GM18507 (cell line): ENCODE measurements around the gene UBN1.

Experiments used
- DNase-seq: peaks from one replicate; pipeline ENCODE4 v3.0.0; 2011; ENCODE audit warnings: low read depth; ENCODE audit not compliant: insufficient read length; ENCODE audit errors: extremely low spot score
- FAIRE-seq: peaks from 2 replicates; lab custom pipeline; 2011; peaks lifted over from hg19 to GRCh38; lab: Jason Lieb, UNC

The UBN1 gene, protein sequence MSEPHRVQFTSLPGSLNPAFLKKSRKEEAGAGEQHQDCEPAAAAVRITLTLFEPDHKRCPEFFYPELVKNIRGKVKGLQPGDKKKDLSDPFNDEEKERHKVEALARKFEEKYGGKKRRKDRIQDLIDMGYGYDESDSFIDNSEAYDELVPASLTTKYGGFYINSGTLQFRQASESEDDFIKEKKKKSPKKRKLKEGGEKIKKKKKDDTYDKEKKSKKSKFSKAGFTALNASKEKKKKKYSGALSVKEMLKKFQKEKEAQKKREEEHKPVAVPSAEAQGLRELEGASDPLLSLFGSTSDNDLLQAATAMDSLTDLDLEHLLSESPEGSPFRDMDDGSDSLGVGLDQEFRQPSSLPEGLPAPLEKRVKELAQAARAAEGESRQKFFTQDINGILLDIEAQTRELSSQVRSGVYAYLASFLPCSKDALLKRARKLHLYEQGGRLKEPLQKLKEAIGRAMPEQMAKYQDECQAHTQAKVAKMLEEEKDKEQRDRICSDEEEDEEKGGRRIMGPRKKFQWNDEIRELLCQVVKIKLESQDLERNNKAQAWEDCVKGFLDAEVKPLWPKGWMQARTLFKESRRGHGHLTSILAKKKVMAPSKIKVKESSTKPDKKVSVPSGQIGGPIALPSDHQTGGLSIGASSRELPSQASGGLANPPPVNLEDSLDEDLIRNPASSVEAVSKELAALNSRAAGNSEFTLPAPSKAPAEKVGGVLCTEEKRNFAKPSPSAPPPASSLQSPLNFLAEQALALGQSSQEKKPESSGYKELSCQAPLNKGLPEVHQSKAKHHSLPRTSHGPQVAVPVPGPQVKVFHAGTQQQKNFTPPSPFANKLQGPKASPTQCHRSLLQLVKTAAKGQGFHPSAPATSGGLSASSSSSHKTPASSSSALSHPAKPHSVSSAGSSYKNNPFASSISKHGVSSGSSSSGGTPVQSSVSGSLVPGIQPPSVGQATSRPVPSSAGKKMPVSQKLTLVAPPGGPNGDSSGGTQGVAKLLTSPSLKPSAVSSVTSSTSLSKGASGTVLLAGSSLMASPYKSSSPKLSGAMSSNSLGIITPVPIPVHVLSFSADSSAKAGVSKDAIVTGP (N-terminal part only)

DNA sequence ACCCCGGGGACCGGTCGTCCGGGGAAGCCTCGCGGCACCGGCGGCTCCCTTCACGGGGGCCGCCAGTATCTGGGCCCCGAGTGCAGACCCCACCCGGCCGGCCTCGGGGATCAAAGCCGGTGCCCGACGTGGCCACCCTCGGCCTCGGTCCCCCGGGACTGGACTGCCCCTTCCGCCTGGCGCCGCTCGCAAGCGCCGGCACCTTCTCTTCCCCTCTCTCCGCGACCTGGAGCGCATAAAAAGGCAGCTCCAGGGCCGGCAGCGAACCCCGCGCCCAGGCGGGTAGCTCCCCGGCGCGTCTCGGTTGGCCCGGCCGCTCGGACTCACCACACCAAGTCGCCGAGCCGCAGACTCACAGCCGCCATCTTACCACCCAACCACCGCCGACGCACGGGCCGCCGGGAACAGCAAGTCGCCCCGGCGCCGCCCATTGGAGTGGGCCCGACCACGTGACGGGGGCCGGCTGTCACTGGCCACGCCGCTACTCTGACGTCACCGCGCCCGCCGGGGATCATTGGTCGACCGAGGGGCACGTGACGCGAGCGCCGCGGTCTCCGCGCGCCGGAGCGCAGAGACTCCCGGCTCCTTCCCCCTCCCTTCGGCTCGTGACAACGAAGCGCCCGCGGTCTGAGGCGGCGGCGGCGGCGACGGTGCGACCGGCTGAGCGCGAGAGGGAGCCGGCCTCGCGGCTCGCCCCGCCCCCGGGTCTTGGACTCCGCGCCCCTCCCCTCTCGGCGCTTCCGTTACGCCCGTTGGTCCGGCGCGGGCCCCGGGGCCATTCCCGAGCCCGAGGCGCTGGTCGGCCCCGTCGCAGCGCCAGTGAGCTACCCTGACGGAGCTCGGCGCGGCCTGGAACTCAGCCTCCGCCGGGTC lies at the start of gene UBN1, which contains the start of gene GLYR1:
TSS of gene UBN1 (plus strand) at position 581 of the 873 bp plus-strand sequence. CDS start 5,437 bp downstream, outside the sequence.
TSS of gene GLYR1 (minus strand) at position 388 of the 873 bp plus-strand sequence. CDS start at position 365, 23 bp downstream.
- FAIRE-seq (peak; percentile 95), DNase-seq (peak; percentile 93)

DNA sequence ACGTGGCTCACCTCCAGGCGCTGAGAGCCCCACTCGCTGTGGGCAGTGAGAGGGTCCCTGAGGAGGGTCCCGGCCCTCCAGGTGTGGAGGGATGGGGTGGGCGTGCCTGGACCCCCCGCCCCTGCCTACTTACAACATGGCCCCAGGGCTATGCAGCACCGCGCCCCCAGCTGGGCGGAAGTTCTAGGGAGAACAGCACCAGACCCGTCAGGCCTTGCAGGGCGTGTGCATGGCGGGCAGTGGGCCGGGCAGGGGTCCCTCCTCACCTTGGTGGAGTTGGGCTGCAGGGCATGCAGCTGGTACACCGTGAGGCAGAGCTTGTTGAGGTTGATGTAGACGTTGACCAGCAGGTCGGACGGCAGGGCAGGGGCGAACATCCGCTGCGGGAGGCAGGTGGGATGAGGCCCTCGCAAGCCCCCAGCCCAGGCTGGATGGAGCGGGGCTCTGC lies 49.5 kb upstream of the UBN1 start:
- no peak for FAIRE-seq

DNA sequence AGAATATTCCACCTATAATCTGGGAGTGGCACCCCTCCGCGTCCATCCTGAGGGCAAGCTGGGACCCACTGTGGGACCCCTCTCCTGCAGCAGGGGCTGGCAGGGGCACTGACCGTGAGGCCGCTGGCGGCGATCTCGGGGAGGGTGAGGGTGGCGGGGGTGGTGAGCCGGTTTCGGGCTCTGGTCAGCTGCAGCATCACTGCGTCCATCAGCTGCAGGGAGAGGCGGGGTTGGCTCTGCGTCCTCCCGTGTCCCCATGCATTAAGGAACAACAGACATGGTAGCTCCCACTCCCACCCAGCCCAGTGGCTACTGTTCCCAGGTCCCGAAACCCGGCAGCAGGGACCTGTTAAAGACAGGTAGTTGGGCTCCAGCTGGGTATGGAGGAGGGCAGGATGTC lies 48.8 kb upstream of the UBN1 start:
- FAIRE-seq, result no peak
- no peak for DNase-seq

More for the DNA sequence above, 49.5 kb upstream of the UBN1 start:
- no peak for DNase-seq

DNA sequence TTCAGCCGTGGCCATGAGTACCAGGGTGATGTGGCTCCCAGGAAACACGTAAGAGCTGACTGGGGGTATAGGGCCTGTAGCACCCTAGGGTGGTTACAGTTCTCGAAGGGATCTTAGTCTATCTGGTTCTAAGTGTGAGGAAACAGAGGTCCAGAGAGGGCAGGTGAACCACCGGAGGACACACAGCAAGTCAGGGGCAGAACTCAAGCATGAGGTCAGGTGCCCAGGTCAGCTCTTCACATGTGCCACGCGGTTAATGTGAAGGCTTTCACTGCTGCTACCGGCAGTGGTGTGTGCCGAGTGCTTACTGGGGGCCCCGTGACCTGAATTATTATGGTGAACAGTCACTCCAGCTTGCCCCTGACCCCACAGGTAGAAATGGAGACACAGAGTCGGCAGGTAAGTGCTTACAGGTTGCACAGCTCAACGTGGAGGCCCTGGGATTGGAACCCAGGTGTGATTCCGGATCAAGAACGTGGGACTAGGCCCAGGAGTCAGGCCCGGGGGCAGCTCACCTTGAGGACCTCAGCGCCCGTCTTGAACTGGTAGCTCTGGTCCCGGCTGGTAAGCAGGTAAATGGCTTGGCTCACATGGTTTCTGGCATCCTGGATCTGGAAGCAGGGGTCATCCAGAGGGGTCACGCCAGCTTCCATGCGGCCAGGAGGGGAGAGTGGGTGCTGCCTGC lies 48.0 kb upstream of the UBN1 start:
- FAIRE-seq (no peak), DNase-seq (no peak)

DNA sequence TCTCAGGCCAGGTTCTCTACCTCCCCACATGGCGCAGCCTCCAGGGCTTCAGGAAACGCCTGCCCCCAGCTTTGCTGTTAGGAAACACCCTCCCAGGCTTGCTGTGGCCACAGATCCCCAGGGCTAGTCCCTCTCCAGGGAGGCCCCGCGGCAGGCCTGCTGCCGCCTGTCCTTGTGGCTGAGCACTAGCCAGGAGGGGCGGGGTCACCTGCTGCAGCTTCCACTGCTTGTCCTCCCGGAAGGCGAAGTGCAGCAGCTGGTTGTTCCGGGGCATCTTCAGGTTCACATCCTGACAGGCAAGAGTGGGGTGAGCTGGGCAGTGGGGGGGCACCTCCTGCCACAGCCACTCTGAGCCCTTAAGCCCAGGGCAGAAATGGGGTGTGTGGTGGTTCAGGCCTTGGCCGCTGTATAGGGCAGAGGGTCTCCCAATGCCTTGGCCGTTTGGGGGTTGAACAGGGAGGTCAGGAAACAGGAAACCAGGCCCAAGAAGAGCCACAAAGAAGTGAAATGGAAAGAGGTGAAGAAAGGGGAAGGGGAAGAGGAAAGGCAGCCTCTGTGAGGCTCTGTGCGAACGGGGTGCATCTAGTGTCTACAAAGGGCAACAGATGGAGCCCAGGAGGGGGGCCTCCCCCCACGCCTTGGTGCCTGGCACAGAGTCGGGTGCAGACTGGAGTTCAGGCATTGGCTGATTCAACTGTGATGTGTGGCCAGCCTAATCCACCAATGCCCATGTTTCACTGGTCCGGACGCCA lies 46.8 kb upstream of the UBN1 start:
- DNase-seq, result no peak
- no peak for FAIRE-seq

DNA sequence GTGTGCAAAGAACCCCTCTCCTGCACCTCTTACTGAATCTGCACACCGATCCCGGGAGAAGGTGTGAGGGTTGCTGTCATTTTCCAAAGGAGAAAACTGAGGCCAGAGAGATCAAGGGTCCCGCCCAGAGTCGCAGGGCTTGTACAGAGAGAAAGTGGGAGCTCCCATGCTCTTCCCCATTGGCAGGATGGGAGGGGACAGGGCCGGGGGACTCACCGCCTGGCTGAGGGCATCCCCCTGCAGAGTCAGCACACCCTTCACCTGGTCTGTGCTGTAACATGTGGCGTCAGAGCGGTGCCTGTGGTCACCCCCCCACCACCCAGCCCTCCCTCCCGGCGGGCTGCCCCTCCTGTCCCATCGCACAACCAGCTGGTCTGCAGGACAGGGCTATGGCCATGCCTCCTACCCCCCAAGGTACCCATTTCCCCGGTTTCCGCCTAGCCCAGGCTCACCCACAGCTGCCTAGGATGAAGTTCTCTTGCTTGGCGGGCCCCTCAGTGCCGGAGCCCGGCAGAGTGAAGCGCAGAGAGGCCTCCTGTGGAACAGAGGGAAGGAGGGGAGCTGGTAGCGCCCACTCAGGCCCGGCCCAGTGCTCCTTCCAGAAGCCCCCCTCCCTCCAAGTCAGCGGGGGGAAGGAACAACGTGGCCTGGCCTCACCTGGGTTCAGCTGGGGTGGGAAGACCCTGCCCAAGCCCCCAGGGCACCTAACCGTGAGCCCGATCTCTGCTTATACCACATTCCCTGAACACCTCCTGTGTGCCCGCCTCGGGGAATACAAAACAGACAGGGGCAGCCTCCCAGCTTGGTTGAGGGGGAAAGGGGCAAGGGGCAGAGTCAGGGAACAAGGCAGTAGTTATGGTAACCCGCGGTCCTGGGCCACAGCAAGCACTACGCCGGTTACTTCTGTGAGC lies 46.0 kb upstream of the UBN1 start:
- FAIRE-seq (no peak), DNase-seq (no peak)

DNA sequence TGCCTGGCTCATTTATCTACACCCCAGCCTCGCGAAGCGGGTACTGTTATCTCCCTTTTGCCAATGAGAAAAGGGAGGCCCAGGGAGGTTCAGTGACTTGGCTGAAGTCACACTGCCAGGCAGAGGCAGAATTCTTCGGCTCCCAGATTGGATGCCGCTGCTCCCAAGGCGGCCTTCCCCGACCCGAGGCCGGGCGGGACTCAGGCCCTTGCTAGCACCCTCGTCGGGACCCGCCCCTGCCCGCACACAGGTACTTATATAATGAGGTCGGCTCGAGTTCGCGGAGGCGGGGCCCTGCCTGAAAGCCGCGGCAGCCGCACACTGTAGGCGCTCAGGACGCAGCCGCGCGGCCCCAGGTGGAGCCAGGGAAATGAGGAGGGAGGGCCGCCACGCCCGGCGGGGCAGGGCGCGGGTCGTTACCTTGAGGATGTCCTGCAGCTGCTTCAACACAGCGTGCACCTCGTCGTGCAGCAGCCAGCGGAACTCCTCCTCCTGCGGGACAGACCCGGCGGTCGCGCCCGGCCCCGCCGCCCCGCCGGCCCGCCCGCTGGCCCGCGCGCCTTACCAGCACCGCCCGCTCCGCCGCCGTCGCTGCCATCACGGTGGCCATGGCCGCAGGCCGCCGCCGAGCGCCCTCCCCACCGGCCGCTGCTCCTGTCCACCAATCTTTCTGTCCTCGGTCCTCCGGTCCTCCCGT lies 45.2 kb upstream of the UBN1 start, which contains the start of gene ROGDI:
TSS of gene ROGDI (minus strand) at position 672 of the 697 bp plus-strand sequence. CDS start at position 610, 62 bp downstream.
- peak; percentile 79 for FAIRE-seq
- peak; percentile 47 for DNase-seq

DNA sequence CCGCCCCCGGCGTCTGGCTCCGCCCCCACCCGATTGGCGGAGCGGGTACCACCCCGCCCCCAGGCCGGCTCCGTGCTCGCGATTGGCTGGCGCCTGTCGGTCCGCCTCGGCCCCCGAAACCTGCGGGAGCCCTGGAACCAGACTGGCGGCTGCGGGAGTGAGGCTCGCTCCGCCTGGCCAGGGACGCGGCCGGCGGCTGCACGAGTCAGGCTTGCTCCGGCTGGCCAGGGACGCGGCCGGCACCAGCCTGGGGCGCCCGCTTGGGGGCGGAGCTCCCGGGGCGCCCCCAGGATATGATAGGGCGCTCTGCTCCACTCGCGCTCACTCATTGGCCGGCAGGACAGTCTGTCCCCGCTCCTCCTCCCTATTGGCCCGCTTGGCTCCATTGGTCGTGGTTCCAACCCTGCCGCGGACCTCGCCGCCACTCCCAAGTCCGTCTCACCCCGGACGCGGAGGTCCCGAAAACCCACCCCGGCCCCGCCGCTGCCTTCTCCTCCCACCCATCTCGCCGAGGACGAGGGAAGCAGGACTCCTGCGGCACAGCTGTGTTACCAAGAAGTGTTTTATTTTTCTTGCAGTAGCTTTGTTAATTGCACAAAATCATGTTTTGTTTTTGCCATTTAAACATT lies 44.5 kb upstream of the UBN1 start:
- FAIRE-seq (peak; percentile 90), DNase-seq (peak; percentile 95)

DNA sequence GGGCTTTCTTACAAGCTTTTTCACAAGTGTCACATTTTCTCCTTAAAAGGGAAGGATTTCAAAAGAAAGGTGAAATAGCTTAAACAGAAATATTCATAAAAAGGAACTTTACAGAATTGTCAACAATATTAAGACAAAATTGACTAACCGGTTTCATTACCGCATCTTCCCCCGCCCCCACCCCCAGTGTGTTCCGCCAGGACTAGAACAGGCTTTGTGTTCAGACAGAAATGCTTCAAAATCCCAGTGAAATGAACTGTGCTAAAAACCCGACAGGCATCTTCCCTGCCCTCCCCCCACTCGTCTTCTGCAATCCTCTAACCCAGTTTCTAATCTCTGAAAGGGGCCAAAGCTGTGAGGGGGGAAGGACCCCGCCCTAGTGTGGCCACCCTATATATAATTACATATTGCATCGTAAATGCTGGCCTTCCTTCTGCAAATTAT lies 43.9 kb upstream of the UBN1 start:
- FAIRE-seq (no peak), DNase-seq (no peak)

DNA sequence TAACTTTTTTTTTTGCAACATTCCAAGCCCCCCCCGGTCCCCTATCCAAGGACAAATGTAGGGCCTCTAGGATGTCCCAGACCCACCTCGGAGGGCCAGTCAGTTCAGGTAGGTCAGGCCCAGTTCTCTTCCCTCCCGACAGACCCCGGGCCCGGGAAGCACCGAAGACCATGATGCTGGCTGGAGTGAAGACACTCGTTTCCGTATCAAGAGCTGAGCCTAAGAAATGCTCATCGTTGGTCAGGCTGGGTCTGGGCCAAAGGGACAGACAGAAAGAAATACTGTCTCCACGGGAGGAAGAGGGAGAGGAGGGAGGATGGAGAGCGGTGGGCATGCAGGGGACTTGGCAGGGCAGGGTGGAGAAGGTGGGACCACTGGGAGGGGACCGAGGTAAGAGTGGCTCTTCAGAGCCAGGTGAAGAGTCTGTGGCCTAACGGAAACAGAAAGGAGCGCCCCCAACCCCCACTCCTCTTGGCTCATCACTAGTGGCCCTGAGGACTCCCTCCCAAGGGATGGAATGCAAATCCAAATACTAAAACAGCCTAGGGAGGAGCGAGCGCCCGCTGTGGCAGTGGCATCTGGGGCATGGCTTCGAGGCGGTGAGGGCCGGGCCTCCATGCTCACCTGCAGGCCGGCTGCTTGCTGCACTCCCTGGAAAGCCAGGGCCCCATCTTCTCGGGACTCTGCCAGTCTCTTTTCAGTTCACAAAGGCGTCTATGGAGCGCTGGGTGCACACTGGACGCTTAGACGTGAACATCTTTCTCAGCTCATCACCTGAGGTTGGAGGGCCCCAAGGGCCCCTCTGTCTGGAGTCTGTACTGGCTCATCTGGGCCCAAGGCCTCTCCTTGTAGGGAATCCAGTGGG lies 43.2 kb upstream of the UBN1 start:
- no peak for DNase-seq
- no peak for FAIRE-seq

DNA sequence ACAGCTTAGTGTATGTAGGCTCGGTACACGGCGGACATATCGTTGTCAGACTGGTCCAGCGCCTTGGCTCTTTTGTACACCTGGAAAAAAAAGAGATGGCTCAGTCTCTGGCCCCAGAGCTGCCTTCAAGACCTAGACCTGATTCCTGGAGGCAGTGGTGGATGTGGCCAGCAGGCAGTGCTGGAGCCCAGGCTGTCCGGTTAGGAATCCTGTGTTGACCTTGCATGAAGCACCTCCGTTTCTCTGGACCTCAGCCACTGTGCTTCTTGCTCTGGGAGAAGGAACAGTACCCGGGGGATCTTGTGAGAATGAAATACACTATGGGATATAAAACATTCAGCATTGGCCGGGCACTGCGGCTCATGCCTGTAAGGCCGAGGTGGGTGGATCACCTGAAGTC lies 42.0 kb upstream of the UBN1 start:
- no peak for FAIRE-seq

DNA sequence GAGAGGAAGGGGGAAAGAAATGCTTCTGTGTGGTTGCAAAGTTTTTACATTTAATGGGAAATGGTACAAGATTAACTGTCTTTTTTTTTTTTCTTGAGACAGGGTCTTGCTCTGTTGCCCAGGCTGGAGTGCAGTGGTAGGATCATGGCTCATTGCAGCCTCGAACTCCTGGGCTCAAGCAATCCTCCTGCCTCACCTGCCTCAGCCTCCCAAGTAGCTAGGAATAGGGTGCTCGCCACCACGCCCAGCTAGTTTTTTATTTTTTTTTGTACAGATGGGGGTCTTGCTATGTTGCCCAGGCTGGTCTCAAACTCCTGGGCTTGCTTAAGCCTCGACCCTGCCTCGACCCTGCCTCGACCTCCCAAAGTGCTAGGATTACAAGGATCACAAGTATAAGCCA lies 41.0 kb upstream of the UBN1 start:
- no peak for FAIRE-seq
- no peak for DNase-seq

More for the DNA sequence above, 42.0 kb upstream of the UBN1 start:
- no peak for DNase-seq

DNA sequence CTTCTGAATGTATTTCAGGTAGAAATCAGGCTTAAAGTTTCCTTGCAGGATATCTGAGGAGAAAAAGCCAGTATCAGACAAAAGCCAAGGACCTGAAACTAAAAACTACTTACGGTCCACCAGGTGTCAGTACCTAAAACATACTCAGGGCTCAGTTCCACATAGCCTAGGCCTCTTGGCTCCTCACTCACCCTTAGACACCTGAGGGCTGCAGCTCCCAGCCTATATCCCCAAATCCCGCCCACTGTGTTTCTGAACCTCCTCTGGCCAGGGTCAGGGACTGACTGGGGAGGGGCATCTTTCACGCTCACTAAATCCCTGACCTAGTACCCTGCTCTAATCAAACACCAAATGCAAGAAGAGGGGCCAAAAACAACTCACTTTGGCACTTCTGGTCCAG lies 36.0 kb upstream of the UBN1 start:
- FAIRE-seq, result no peak

DNA sequence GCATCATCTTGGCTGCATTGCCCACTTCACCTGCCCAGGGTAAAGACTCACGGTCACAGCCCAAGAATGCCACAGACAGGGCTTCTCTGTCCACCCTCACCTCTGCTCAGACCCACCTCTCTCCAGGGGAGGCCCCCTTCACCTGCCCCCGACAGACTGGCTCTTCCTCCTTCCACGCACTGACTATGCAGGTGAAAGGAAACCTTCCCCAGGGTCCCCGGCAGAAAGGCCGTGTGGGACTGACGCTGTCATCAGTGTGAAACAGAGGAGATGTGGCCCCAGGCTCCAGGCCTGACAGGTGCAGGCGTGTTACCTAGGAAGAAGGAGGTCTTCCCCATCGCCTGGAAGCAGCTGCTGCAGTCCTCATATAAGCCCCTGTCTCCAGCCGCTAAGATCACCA lies 35.5 kb upstream of the UBN1 start:
- DNase-seq (no peak), FAIRE-seq (no peak)

More for the DNA sequence above, 36.0 kb upstream of the UBN1 start:
- DNase-seq, result no peak
